HFFc6 (cell line): ENCODE measurements around the gene TNFAIP6. TPM values are rescaled to one million over a fixed set of nuclear protein-coding genes. Genes with fewer than 3 reads are reported as not detected.

Experiments
- DNase-seq: peaks from one replicate; pipeline ENCODE4 v3.0.0-alpha.2; 2018
- H3K27ac Mint-ChIP-seq: 2 replicates; pipeline ENCODE4 v1.8.0; 2020; ENCODE audit warnings: mild to moderate bottlenecking, mixed read lengths
- H3K27me3 Mint-ChIP-seq: 2 replicates; pipeline ENCODE4 v1.8.0; 2021; ENCODE audit warnings: mild to moderate bottlenecking, moderate library complexity, mixed read lengths; ENCODE audit not compliant: insufficient read depth
- H3K36me3 Mint-ChIP-seq: 2 replicates; pipeline ENCODE4 v1.8.0; 2021; ENCODE audit warnings: low read depth, mixed read lengths
- H3K4me1 Mint-ChIP-seq: 2 replicates; pipeline ENCODE4 v1.8.0; 2020; ENCODE audit warnings: low read depth, mixed read lengths
- H3K4me3 Mint-ChIP-seq: 2 replicates; pipeline ENCODE4 v1.8.0; 2020; ENCODE audit warnings: mild to moderate bottlenecking, moderate library complexity, mixed read lengths
- H3K9me3 Mint-ChIP-seq: 2 replicates; pipeline ENCODE4 v1.8.0; 2020; ENCODE audit warnings: mild to moderate bottlenecking, mixed read lengths
- CTCF ChIP-seq: fragments of 200-600 bp; sonication (generic); IDR thresholded peaks from 2 replicates; pipeline ENCODE4 v1.5.0; 2021; ENCODE audit warnings: antibody characterized with exemption, mild to moderate bottlenecking
- total RNA-seq, 6 experiments: library from RNA; stranded (reverse); fragmentation: NEBNext Ultra II Directional; extraction: Animal tissue kit (Norgen Biotek cat#: 25700); gene quantifications; 2 replicates in 1 of 6; 3 replicates in 5 of 6; pipeline ENCODE4 v1.2.3, GENCODE V29; 2021

The TNFAIP6 gene
- total RNA-seq, 6 experiments from 2014 or later, result 0.92 to 2.4 (median 2.3) TPM

- DNase-seq, result no peak
Measured at GRCh38 chr2:151350579-151351195, 6.7 kb upstream of the TNFAIP6 start.

GRCh38 chr2:151353995-151354394 is 3.4 kb upstream of the TNFAIP6 start:
- no peaks in the 10 kb centered on the region for H3K27me3 Mint-ChIP-seq
- no peaks in the 10 kb centered on the region for H3K9me3 Mint-ChIP-seq
- H3K36me3 Mint-ChIP-seq, result no peaks in the 10 kb centered on the region
- no peak for DNase-seq
- H3K4me3 Mint-ChIP-seq, result no peak overlapping the region
- no peak overlapping the region for H3K27ac Mint-ChIP-seq
- peaks cover 26% of the 10 kb centered on the region for H3K4me1 Mint-ChIP-seq
- TF ChIP-seq CTCF, result no peak

More at GRCh38 chr2:151350579-151351195, 6.7 kb upstream of the TNFAIP6 start:
- no peaks in the 10 kb centered on the region for H3K36me3 Mint-ChIP-seq
- no peaks in the 10 kb centered on the region for H3K9me3 Mint-ChIP-seq
- H3K27me3 Mint-ChIP-seq, result no peaks in the 10 kb centered on the region
- no peak overlapping the region for H3K27ac Mint-ChIP-seq
- no peak for TF ChIP-seq CTCF
- H3K4me3 Mint-ChIP-seq, result no peak overlapping the region
- H3K4me1 Mint-ChIP-seq, result no peaks in the 10 kb centered on the region; the same call in 1 of the 2 replicates

GRCh38 chr2:151354807-151355206 is 2.6 kb upstream of the TNFAIP6 start:
- Mint-ChIP-seq H3K27ac (no peak overlapping the region), H3K27me3 (no peaks in the 10 kb centered on the region), H3K4me3 (no peak overlapping the region), H3K36me3 (no peaks in the 10 kb centered on the region; the same call in 1 of the 2 replicates), H3K4me1 (peaks cover 28% of the 10 kb centered on the region), H3K9me3 (no peaks in the 10 kb centered on the region)
- no peak for DNase-seq
- TF ChIP-seq CTCF, result no peak

- H3K36me3 Mint-ChIP-seq, result no peaks in the 10 kb centered on the region; the same call in 1 of the 2 replicates
- H3K4me3 Mint-ChIP-seq, result peak overlapping the region; percentile 84
- peaks cover 38% of the 10 kb centered on the region for H3K4me1 Mint-ChIP-seq
- peak overlapping the region; percentile 45; the same call in 1 of the 2 replicates for H3K27ac Mint-ChIP-seq
- H3K9me3 Mint-ChIP-seq, result no peaks in the 10 kb centered on the region
- no peak for DNase-seq
- no peak for TF ChIP-seq CTCF
- H3K27me3 Mint-ChIP-seq, result no peaks in the 10 kb centered on the region
Measured at GRCh38 chr2:151358166-151358970, 976 bp downstream of the TNFAIP6 start.

DNA sequence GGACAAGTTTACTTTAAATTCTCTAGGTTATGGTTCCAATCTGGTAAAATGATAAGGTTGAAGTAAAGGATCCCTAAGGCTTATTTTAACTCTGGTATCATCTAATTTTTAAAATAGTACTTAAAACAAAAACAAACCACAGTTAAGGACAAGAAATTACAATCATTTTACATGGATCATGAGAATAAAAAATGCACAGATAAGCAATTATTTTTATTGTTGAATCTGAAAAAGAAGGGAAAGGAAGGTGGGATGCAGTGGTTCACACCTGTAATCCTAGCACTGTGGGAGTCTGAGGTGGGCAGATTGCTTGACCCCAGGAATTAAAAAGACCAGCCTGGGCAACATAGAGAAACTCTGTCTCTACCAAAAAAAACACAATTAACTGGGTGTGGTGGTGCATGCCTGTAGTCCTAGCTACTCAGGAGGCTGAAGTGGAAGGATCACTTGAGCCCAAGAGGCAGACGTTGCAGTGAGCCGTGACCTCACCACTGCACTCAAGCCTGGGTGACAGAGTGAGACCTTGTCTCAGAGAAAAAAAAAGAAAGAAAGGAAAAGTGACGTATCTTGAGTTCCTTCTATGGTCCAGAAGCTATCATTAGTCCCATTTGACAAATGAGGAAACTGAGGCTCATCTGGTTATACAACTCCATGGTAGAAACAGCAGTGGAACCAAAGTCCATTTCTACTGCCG is 2.5 kb downstream of the TNFAIP6 start:
- H3K4me3 Mint-ChIP-seq, result no peak overlapping the region
- H3K36me3 Mint-ChIP-seq, result no peaks in the 10 kb centered on the region; the same call in 1 of the 2 replicates
- H3K27ac Mint-ChIP-seq, result no peak overlapping the region; the same call in 1 of the 2 replicates
- no peaks in the 10 kb centered on the region for H3K27me3 Mint-ChIP-seq
- H3K4me1 Mint-ChIP-seq, result peaks cover 38% of the 10 kb centered on the region
- no peaks in the 10 kb centered on the region for H3K9me3 Mint-ChIP-seq
- no peak for DNase-seq
- TF ChIP-seq CTCF, result no peak
